Measurements from ENCODE around the gene SPECC1L. TPM values are rescaled to one million over a fixed set of nuclear protein-coding genes. Genes with fewer than 3 reads are reported as not detected.

SPECC1L gene
- total RNA-seq, 4 donors from 2014 or later, result 63.6 to 116 (median 90.1) TPM

DNA sequence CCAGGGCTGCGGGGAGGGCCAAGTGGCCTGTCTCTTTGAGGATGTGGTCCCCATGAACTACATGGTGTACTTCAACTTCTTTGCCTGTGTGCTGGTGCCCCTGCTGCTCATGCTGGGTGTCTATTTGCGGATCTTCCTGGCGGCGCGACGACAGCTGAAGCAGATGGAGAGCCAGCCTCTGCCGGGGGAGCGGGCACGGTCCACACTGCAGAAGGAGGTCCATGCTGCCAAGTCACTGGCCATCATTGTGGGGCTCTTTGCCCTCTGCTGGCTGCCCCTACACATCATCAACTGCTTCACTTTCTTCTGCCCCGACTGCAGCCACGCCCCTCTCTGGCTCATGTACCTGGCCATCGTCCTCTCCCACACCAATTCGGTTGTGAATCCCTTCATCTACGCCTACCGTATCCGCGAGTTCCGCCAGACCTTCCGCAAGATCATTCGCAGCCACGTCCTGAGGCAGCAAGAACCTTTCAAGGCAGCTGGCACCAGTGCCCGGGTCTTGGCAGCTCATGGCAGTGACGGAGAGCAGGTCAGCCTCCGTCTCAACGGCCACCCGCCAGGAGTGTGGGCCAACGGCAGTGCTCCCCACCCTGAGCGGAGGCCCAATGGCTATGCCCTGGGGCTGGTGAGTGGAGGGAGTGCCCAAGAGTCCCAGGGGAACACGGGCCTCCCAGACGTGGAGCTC, 170.2 kb downstream of the SPECC1L start:
- Histone ChIP-seq H3K9me3 (no peaks in the 10 kb centered on the region), H3K4me1 (peaks cover 0 to 17% (median 7%) of the 10 kb centered on the region in 4 donors), H3K27me3 (no peaks in the 10 kb centered on the region), H3K27ac (replicated peaks in 1 of 4) (no peak overlapping the region), H3K36me3 (peaks cover 0 to 14% (median 10%) of the 10 kb centered on the region in 4 donors), H3K4me3 (no peak overlapping the region)
- 95% methylated on average over 20 of the region's 30 CpGs for WGBS
- intact Hi-C loops (cut with DNase I), result no loop called here
- no peak for TF ChIP-seq POLR2AphosphoS5 (IDR thresholded peaks at IDR 0.05)
- no peak for DNase-seq (ENCODE audit: extremely low spot score)

DNA sequence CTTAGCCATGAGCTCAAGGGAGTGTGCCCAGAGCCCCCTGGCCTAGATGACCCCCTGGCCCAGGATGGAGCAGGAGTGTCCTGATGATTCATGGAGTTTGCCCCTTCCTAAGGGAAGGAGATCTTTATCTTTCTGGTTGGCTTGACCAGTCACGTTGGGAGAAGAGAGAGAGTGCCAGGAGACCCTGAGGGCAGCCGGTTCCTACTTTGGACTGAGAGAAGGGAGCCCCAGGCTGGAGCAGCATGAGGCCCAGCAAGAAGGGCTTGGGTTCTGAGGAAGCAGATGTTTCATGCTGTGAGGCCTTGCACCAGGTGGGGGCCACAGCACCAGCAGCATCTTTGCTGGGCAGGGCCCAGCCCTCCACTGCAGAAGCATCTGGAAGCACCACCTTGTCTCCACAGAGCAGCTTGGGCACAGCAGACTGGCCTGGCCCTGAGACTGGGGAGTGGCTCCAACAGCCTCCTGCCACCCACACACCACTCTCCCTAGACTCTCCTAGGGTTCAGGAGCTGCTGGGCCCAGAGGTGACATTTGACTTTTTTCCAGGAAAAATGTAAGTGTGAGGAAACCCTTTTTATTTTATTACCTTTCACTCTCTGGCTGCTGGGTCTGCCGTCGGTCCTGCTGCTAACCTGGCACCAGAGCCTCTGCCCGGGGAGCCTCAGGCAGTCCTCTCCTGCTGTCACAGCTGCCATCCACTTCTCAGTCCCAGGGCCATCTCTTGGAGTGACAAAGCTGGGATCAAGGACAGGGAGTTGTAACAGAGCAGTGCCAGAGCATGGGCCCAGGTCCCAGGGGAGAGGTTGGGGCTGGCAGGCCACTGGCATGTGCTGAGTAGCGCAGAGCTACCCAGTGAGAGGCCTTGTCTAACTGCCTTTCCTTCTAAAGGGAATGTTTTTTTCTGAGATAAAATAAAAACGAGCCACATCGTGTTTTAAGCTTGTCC, 171.0 kb downstream of the SPECC1L start:
- WGBS, result 85% methylated on average over 8 of the region's 8 CpGs
- TF ChIP-seq, protein P1, sequence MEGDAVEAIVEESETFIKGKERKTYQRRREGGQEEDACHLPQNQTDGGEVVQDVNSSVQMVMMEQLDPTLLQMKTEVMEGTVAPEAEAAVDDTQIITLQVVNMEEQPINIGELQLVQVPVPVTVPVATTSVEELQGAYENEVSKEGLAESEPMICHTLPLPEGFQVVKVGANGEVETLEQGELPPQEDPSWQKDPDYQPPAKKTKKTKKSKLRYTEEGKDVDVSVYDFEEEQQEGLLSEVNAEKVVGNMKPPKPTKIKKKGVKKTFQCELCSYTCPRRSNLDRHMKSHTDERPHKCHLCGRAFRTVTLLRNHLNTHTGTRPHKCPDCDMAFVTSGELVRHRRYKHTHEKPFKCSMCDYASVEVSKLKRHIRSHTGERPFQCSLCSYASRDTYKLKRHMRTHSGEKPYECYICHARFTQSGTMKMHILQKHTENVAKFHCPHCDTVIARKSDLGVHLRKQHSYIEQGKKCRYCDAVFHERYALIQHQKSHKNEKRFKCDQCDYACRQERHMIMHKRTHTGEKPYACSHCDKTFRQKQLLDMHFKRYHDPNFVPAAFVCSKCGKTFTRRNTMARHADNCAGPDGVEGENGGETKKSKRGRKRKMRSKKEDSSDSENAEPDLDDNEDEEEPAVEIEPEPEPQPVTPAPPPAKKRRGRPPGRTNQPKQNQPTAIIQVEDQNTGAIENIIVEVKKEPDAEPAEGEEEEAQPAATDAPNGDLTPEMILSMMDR (IDR thresholded peaks at IDR 0.05), result no peak
- TF ChIP-seq EP300 (IDR thresholded peaks at IDR 0.05) (no peak), POLR2A (IDR thresholded peaks at IDR 0.05; ENCODE audit: low read depth) (no peak), POLR2AphosphoS5 (IDR thresholded peaks at IDR 0.05) (no peak)
- Histone ChIP-seq H3K36me3 (peaks cover 0 to 14% (median 10%) of the 10 kb centered on the region in 4 donors), H3K27me3 (no peaks in the 10 kb centered on the region), H3K4me1 (peaks cover 0 to 9% (median 0%) of the 10 kb centered on the region in 4 donors), H3K27ac (replicated peaks in 1 of 4) (no peak overlapping the region), H3K9me3 (no peaks in the 10 kb centered on the region), H3K4me3 (no peak overlapping the region)
- intact Hi-C loops (cut with DNase I), result no loop called here
- DNase-seq (ENCODE audit: extremely low spot score), result no peak

DNA sequence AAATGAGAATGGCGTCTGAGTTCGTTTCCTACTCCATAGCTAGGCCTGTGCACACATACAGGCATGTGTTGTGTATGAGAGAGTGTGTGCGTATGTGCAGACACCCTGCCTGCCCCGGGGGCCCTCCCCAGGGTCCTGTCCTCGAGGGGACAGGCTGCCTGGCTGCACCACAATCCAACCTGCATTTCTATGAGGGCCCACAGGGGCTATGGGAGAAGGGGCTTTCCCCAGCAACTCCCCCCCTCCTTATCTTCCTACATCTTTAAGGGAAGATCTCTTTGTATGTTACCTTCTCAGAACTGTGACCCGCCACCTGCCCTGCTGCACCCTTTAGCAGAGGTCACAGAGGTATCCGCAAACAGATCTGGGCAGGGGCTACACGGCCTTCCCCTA, 171.7 kb downstream of the SPECC1L start:
- peaks cover 0 to 14% (median 10%) of the 10 kb centered on the region in 4 donors for H3K36me3 ChIP-seq
- no peaks in the 10 kb centered on the region for H3K27me3 ChIP-seq
- DNase-seq (ENCODE audit: extremely low spot score), result no peak
- no peak overlapping the region for H3K27ac ChIP-seq (replicated peaks in 1 of 4)
- H3K9me3 ChIP-seq, result no peaks in the 10 kb centered on the region
- no peak overlapping the region for H3K4me3 ChIP-seq
- H3K4me1 ChIP-seq, result peaks cover 0 to 9% (median 0%) of the 10 kb centered on the region in 4 donors
- 87% methylated on average over 8 of the region's 8 CpGs for WGBS
- TF ChIP-seq EP300 (IDR thresholded peaks at IDR 0.05) (no peak), POLR2AphosphoS5 (IDR thresholded peaks at IDR 0.05) (no peak), POLR2A (IDR thresholded peaks at IDR 0.05; ENCODE audit: low read depth) (no peak)
- TF ChIP-seq, protein P1 (IDR thresholded peaks at IDR 0.05), result no peak
- intact Hi-C loops (cut with DNase I), result no loop called here

DNA sequence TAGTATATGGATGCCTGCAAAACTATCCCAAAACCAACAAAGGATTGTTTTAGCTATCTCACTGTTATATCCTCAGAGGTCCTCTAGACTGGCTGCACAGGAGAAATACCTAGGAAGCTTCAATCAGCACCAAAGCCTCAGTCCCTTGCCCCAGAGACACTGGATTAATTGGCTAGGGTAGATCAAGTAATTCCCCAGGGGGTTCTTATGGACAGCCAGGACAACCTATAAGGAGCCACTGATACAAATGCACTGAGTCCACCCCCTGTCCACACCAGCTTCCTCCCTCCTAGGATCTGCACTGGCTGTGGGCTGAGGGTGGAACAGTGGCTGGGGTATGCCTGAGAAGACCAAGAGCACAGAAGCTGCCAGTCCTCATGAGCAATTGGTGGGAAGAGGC, 173.0 kb downstream of the SPECC1L start:
- Histone ChIP-seq H3K27ac (replicated peaks in 1 of 4) (no peak overlapping the region), H3K4me3 (no peak overlapping the region), H3K4me1 (peaks cover 0 to 9% (median 0%) of the 10 kb centered on the region in 4 donors), H3K27me3 (no peaks in the 10 kb centered on the region), H3K9me3 (no peaks in the 10 kb centered on the region), H3K36me3 (peaks cover 0 to 14% (median 10%) of the 10 kb centered on the region in 4 donors)
- intact Hi-C loops (cut with DNase I), result no loop called here
- no peak for TF ChIP-seq POLR2AphosphoS5 (IDR thresholded peaks at IDR 0.05)
- TF ChIP-seq, protein P1 (IDR thresholded peaks at IDR 0.05), result no peak
- no peak for DNase-seq (ENCODE audit: extremely low spot score)

DNA sequence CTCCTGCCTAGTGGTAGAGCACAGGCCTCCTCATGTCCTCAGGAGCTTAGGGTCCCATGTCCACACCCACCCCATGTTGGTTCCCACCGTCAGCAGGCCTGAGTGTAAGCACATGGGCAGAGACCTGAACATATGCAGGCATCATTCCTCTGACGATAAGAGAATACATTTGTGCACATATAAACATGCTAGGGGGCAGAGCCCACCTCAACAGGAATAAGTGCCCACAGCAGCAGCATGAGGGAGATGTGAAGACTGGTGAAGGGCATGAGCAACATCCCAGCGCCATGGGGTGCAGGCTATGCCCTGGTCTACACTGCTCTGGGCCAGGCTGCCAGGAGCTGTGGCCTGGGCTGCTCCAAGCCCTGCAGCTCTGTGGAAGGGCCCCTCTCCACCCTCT, 173.6 kb downstream of the SPECC1L start:
- no peaks in the 10 kb centered on the region for H3K9me3 ChIP-seq
- no peak for DNase-seq (ENCODE audit: extremely low spot score)
- H3K4me1 ChIP-seq, result peaks cover 0 to 9% (median 0%) of the 10 kb centered on the region in 4 donors
- intact Hi-C loops (cut with DNase I), result no loop called here
- H3K36me3 ChIP-seq, result peaks cover 0 to 14% (median 10%) of the 10 kb centered on the region in 4 donors
- no peak overlapping the region for H3K27ac ChIP-seq (replicated peaks in 1 of 4)
- 96% methylated on average over 3 of the region's 3 CpGs for WGBS
- H3K4me3 ChIP-seq, result no peak overlapping the region
- no peaks in the 10 kb centered on the region for H3K27me3 ChIP-seq
- TF ChIP-seq EP300 (IDR thresholded peaks at IDR 0.05), result no peak
- TF ChIP-seq POLR2A (IDR thresholded peaks at IDR 0.05; ENCODE audit: low read depth), result no peak
- TF ChIP-seq, protein P1 (IDR thresholded peaks at IDR 0.05), result no peak
- no peak for TF ChIP-seq POLR2AphosphoS5 (IDR thresholded peaks at IDR 0.05)
